SKM-1 (cell line): Measurements from ENCODE around the gene GUCY1A1.
"Not testable (repeated sequence)": the region's sequence is repeated elsewhere in the genome, so short reads cannot be mapped to it uniquely, and the experiment has no call there.

Experiments used
- DNase-seq: peaks from one replicate; lab custom pipeline; 2025; ENCODE audit not compliant: unreplicated experiment; lab: John Stamatoyannopoulos, UW

GUCY1A1 gene, protein sequence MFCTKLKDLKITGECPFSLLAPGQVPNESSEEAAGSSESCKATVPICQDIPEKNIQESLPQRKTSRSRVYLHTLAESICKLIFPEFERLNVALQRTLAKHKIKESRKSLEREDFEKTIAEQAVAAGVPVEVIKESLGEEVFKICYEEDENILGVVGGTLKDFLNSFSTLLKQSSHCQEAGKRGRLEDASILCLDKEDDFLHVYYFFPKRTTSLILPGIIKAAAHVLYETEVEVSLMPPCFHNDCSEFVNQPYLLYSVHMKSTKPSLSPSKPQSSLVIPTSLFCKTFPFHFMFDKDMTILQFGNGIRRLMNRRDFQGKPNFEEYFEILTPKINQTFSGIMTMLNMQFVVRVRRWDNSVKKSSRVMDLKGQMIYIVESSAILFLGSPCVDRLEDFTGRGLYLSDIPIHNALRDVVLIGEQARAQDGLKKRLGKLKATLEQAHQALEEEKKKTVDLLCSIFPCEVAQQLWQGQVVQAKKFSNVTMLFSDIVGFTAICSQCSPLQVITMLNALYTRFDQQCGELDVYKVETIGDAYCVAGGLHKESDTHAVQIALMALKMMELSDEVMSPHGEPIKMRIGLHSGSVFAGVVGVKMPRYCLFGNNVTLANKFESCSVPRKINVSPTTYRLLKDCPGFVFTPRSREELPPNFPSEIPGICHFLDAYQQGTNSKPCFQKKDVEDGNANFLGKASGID

DNA sequence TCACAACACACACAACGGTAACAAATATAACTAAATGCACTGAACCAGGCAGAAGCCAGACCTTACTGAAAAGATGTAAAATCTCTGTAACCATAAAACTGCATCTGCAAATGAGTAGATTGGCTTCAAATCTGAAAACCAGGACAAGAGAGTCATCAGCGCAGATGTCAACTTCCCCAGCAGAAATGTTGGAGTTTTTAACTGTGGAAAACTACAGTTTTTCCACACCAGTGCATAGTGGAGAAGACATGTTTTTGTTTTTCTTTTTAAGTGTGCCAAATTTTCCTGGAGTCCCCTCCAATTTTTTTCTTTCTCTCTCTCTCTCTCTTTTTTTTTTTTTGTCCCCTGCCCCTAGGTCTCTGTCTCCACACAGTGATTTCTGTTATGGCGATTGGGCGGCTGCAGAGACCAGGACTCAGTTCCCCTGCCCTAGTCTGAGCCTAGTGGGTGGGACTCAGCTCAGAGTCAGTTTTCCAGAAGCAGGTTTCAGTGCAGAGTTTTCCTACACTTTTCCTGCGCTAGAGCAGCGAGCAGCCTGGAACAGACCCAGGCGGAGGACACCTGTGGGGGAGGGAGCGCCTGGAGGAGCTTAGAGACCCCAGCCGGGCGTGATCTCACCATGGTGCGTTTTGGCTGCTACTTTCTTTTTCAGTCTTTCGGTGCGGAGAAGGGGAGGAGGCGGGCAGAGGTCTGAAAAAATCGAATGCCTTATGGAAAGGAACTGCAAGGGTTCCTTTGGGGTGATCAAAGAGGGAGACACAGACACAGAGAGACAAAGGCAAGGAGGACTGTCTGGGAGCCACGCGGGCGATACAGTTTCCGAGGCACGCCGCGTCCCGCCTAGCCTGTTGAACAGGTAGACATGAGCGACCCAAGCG is at the start of gene GUCY1A1:
Gene GUCY1A1, plus strand, starts transcription at position 505 of the 878 bp plus-strand sequence. CDS start 30,020 bp downstream, outside the sequence.
- DNase-seq = no peak

DNA sequence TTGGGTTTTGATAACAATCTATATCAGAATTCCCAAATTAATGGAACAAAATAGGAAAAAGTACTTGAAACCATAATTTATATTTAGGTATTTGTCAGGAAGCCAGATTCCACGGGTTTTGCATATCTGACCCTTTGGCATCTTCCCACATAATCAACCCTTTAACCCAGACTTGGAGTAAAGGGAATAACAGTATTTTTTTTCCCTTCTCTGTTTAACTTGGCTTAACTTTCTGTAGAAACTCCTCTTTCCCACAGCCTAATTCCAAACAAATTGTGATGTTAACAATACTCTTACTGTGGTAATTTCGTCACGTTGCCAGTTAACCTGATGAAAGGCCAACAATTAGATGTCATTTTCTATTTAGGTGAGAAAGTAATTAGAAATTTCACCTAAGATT is 49.4 kb upstream of the GUCY1A1 start:
- DNase-seq = no peak

DNA sequence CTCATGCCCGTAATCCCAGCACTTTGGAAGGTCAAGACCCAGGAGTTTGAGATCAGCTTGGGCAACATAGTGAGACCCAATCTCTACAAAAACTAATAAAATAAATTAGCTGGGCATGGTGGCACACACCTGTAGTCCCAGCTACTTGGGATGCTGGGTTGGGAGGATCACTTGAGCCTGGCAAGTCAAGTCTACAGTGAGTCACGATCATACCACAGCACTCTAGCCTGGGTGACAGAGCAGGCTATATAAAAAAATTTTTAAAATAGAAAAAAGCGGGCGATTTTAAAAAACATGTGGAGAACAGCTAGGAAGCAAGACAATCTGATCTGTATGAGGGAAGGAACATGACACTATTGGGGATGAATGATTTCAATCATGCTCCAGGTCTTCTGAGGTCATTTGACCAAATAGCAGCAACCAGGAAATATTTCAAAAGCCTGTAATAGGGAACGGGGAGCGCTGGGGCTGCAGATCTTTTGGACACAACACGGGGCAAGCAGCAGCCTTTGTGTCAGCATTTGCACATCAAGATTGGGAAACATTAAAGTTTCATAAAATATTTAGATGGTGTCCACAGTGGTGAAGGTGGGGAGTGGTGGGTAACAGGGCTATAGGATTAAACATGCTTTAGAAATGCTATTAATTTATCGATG is 48.3 kb upstream of the GUCY1A1 start:
- DNase-seq = no peak

GRCh38 chr4:155620637-155621036 is 46.0 kb upstream of the GUCY1A1 start:
- no peak for DNase-seq

DNA sequence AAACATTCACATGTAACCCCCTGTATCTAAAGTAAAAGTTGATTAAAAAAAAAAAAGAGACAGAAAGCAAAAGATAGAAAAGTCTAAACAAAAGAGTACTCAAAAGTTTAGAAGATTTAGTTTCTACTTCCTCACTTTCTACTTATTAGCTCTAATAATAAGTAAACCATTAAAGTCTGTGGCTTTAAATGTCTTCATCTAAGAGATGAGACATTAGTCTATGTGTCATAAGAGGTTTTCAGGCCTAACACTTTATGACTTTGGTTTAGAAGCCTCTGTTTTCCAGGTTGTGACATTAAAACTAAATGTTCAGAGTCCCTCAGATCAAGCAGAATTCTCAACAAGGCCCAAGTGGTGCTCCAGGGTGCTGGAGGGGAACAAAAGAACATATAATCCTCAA is 42.2 kb upstream of the GUCY1A1 start:
- DNase-seq = no peak

DNA sequence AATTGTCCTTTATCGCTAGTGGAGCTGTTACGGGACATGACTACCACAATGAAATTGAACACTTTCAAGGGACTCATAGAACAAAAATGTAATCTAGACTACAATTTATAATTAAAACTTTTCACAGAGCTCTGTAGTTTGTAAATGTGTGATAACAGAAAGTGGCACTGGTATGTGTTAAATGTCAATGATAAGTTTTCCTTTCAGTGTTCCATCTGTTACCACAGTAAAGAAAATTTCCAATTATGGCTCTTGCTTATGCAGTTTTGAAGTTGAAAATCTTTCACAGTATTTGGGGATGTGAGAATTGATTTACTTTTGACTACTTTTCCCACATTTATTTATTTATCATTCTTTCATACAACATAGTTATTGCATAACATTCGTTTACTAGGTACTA is 40.1 kb upstream of the GUCY1A1 start:
- DNase-seq = no peak

- no peak for DNase-seq
Measured at GRCh38 chr4:155629183-155629825, 37.3 kb upstream of the GUCY1A1 start.

DNA sequence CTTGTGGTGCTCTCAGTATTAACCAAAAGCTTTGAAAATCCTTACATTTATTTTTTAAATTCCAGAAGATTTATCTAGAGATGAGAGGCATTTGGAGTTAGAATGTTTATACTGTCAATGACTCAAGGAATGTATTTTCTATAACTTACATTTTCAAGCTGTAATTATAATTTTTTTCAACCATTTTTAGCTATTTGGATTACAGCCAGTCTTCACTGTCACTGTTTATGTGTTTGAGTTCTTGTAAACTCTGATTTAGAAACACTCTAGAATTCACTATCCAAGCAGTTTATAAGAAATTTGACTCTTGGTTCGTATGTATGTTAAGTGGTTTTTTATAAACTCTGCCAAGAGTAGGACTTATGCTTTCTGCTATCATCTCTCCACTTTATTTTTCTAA is 36.7 kb upstream of the GUCY1A1 start:
- DNase-seq = no peak

GRCh38 chr4:155632310-155632840 is 34.3 kb upstream of the GUCY1A1 start:
- DNase-seq = no peak

DNA sequence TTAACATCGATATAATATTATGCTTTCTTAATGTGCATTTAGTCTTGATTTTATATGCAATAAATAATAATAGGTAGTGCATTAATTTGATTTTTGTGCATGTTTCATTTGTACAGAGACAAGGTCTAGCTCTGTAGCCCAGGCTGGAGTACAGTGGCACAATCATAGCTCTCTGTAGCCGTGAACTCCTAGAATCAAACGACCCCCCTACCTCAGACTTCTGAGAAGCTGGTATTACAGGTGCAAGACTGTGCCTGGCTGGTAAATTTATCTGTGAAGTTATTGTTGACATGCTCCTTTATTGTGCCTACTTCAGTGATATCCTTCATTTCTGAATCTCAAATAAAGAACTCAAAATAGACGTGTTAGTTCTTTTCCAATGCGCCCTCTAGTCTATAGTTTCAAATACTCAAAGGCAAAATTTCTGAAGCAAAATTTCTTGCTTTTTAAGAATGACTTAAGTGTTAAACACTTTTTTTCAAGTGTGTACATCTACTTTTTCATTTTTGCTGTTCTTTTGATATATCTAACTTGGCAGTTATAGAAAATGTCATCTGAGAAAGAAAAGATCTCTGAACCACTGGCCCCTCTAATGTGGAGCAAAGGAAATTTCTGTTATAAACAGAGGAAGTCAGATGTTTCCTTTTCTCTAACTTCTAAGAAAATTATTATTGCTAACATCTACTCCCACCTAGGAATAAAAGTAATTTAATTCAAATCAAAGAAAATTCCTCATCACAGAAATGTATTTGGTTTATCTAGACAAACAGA is 28.3 kb upstream of the GUCY1A1 start:
- no peak for DNase-seq

- DNase-seq = no peak
Measured at GRCh38 chr4:155639704-155640523, 26.7 kb upstream of the GUCY1A1 start.

DNA sequence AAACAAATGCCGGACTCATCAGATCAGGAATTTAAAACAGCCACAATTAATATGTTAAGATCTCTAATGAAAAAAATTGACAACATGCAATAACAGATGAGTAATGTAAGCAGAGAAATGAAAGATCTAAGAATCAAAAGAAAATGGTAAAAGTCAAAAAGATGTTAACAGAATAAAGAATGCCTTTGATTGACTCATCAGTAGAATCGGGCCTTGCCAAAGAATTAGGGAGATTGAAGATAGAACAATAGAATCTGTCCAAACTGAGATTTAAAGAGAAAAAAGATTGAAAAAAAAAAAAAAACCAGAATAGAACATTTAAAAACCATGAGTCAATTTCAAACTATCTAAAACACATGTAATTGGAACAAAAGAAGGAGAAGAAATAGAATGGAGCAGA is 25.9 kb upstream of the GUCY1A1 start:
- no peak for DNase-seq

DNA sequence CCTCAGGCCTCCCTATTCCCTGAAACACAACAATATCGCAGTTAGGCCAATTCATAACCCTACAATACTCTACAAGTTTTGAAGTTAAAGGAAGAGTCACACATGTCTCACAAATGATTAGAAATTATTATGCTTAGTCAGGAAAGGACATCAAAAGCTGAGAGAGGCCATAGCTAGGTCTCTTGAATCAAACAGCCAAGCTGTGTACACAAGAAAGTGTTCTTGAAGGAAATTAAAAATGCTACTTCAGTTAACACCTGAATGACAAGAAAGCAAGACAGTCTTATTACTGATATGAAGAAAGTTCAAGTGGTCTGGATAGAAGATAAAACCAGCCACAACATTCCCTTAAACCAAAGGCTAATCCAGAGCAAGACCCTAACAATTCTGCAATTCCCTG is 23.6 kb upstream of the GUCY1A1 start:
- DNase-seq = no peak

- DNase-seq = no peak
Measured at GRCh38 chr4:155646001-155646400, 20.6 kb upstream of the GUCY1A1 start.

DNA sequence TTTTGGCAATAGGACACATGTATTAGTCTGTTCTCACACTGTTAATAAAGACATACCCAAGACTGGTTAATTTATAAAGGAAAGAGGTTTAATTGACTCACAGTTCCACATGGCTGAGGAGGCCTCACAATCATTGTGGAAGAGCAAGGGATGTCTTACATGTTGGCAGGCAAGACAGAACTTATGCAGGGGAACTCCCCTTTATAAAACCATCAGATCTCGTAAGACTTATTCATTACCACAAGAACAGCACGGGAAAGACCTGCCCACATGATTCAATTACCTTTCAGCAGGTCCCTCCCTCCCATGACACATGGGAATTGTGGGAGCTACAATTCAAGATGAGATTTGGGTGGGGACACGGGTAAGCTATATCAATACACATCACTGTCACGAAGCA is 15.9 kb upstream of the GUCY1A1 start:
- not testable (repeated sequence) for DNase-seq

GRCh38 chr4:155653052-155653451 is 13.6 kb upstream of the GUCY1A1 start:
- DNase-seq = no peak

DNA sequence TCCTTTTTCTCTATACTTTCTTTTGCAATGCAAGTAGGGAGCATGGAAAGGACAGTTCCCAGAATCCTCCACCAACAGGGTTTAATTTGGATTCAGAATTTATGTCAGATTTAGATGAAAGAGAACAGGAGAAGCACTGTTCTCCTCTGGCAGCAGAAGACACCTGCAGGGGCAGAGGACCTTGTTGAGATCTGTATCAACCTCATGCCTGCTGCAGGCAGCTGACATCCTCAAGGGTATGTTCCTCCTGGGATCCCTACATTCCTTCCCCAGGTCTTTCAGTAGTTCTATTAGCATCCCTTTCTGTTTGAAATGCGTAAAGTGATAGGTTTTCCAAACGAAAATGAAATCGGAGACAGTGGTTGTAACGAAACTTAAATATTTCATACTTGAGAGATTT is 10.6 kb upstream of the GUCY1A1 start:
- no peak for DNase-seq

- no peak for DNase-seq
Measured at GRCh38 chr4:155657169-155657568, 9.5 kb upstream of the GUCY1A1 start.
